PFSK-1 (cell line): Measurements from ENCODE around the gene FZD1.

Experiments used
- FOXP2 ChIP-seq: optimal IDR thresholded peaks from 2 replicates; pipeline ENCODE3; 2011; ENCODE audit warnings: borderline replicate concordance, control low read depth, inconsistent platforms; ENCODE audit not compliant: insufficient read depth; ENCODE audit errors: extremely low read length, extremely low read depth
- POLR2AphosphoS5 ChIP-seq: IDR thresholded peaks from 2 replicates; pipeline ENCODE4 v1.6.1; 2012; ENCODE audit warnings: low read depth, mild to moderate bottlenecking, control low read depth, low read length, moderate library complexity
- SIN3A ChIP-seq: IDR thresholded peaks from 2 replicates; pipeline ENCODE4 v1.6.1; 2012; ENCODE audit warnings: mild to moderate bottlenecking, low read length, moderate library complexity, borderline replicate concordance; ENCODE audit not compliant: insufficient read depth
- TAF1 ChIP-seq: IDR thresholded peaks from 2 replicates; pipeline ENCODE4 v1.6.1; 2012; ENCODE audit warnings: low read length, control low read depth, borderline replicate concordance; ENCODE audit not compliant: insufficient read depth
- TF ChIP-seq, protein P1 (sequence below), 2 experiments: IDR thresholded peaks; 2 replicates each; pipeline versions ENCODE4 v1.6.1 to v1.8.0; 2011 to 2012; ENCODE audit warnings: low read depth in 2 of 2, low read length in 2 of 2, control low read depth in 1 of 2, inconsistent platforms in 1 of 2, mild to moderate bottlenecking in 1 of 2, moderate library complexity in 1 of 2; ENCODE audit not compliant: insufficient read depth in 1 of 2

FZD1 gene

GRCh38 chr7:91233212-91233611, 31.0 kb upstream of the FZD1 start:
- no peak for TF ChIP-seq POLR2AphosphoS5
- TF ChIP-seq TAF1, result no peak
- TF ChIP-seq, protein P1, sequence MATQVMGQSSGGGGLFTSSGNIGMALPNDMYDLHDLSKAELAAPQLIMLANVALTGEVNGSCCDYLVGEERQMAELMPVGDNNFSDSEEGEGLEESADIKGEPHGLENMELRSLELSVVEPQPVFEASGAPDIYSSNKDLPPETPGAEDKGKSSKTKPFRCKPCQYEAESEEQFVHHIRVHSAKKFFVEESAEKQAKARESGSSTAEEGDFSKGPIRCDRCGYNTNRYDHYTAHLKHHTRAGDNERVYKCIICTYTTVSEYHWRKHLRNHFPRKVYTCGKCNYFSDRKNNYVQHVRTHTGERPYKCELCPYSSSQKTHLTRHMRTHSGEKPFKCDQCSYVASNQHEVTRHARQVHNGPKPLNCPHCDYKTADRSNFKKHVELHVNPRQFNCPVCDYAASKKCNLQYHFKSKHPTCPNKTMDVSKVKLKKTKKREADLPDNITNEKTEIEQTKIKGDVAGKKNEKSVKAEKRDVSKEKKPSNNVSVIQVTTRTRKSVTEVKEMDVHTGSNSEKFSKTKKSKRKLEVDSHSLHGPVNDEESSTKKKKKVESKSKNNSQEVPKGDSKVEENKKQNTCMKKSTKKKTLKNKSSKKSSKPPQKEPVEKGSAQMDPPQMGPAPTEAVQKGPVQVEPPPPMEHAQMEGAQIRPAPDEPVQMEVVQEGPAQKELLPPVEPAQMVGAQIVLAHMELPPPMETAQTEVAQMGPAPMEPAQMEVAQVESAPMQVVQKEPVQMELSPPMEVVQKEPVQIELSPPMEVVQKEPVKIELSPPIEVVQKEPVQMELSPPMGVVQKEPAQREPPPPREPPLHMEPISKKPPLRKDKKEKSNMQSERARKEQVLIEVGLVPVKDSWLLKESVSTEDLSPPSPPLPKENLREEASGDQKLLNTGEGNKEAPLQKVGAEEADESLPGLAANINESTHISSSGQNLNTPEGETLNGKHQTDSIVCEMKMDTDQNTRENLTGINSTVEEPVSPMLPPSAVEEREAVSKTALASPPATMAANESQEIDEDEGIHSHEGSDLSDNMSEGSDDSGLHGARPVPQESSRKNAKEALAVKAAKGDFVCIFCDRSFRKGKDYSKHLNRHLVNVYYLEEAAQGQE (IDR thresholded peaks at IDR 0.05; ENCODE audit: insufficient read depth in 1 of 2, low read depth in 2 of 2, low read length in 2 of 2), result no peak
- TF ChIP-seq FOXP2, result no peak
- TF ChIP-seq SIN3A, result no peak

- TF ChIP-seq FOXP2, result no peak
These were observed 28.9 kb upstream of the FZD1 start for GRCh38 chr7:91235211-91235832.

- TF ChIP-seq FOXP2, result no peak
- no peak for TF ChIP-seq POLR2AphosphoS5
- TF ChIP-seq SIN3A, result no peak
- TF ChIP-seq, protein P1 (IDR thresholded peaks at IDR 0.05; ENCODE audit: insufficient read depth in 1 of 2, low read depth in 2 of 2, low read length in 2 of 2), result no peak
- no peak for TF ChIP-seq TAF1
These were observed 25.0 kb upstream of the FZD1 start for GRCh38 chr7:91239171-91239604.

DNA sequence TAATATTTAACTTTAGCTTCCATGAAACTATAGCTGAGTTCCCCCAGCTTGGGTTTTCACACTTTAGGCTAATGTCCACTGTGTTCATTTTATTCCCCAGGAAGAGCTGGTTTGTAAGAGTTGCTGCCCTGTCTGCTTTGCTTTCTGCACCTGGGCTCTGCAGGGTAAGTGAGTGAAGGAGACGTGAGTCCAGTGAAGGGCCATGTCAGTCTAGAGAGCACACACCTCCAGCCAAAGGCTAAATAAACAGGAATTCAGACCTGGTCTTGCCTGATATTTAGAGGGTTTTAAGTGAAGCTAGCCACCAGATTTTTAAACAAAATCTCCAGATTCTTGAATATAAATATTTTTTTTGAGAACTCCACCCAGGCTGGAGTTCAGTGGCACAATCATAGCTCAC, 24.5 kb upstream of the FZD1 start:
- no peak for TF ChIP-seq TAF1
- TF ChIP-seq, protein P1 (IDR thresholded peaks at IDR 0.05; ENCODE audit: insufficient read depth in 1 of 2, low read depth in 2 of 2, low read length in 2 of 2), result no peak
- TF ChIP-seq SIN3A, result no peak
- TF ChIP-seq POLR2AphosphoS5, result no peak
- no peak for TF ChIP-seq FOXP2

DNA sequence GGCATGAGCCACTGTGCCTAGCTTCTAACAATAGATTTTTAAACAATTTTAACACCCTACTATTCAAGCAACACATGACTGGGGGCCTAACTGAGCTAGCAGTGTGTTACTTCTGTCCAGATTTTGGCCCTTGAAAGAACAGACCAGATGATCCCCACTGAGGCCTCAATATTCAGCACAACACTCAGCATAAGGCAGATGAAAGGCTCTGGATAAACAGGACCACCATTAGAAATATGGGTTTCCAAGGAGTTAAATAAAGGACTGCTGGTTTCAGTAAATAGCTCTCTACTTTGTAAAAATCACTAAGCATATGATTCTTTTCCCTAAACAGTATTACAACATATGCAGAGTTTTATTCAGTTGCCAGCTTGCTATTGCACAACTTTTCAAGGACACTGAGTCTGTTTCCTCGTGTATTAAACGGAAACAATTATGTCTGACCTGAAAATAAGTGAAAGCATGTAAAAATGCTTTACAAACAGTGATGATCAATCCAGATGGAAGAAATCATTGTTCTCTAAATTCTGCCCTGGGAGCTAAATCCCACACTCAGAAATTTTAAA, 23.8 kb upstream of the FZD1 start:
- TF ChIP-seq SIN3A (no peak), FOXP2 (no peak)
- TF ChIP-seq, protein P1 (IDR thresholded peaks at IDR 0.05; ENCODE audit: insufficient read depth in 1 of 2, low read depth in 2 of 2, low read length in 2 of 2), result no peak
